HepG2 (cell line): Measurements from ENCODE around the gene PSMC3IP. TPM values are rescaled to one million over a fixed set of nuclear protein-coding genes. Genes with fewer than 3 reads are reported as not detected.

Experiments used
- CBX2 ChIP-seq, 2 experiments: fragments of 200-600 bp in 1 of 2; sonication (generic); formaldehyde crosslinking in 1 of 2; IDR thresholded peaks; 2 replicates each; pipeline versions ENCODE4 v1.7.0 to v1.8.1; 2018 to 2022; ENCODE audit warnings: low read depth in 2 of 2, low read length in 1 of 2, mild to moderate bottlenecking in 1 of 2, missing genetic modification reagents in 1 of 2
- CEBPB ChIP-seq: IDR thresholded peaks from 2 replicates; pipeline ENCODE4 v1.6.1; 2011; ENCODE audit warnings: low read depth, low read length, improper control_type of control experiment, borderline replicate concordance
- EEA1 ChIP-seq: sonication (generic); formaldehyde crosslinking; IDR thresholded peaks from 2 replicates; pipeline ENCODE4 v1.5.1; 2020; ENCODE audit warnings: mild to moderate bottlenecking, missing genetic modification reagents, borderline replicate concordance
- FOSL1 ChIP-seq: sonication (generic); formaldehyde crosslinking; IDR thresholded peaks from 2 replicates; pipeline ENCODE4 v1.9.0; 2021; ENCODE audit warnings: missing genetic modification reagents, borderline replicate concordance
- FOXA3 ChIP-seq: IDR thresholded peaks from 2 replicates; pipeline ENCODE4 v1.6.1; 2016; ENCODE audit warnings: missing genetic modification reagents, missing compliant biosample characterization
- KIAA2018 ChIP-seq: sonication (generic); formaldehyde crosslinking; IDR thresholded peaks from 2 replicates; pipeline ENCODE4 v1.5.0; 2020; ENCODE audit warnings: mild to moderate bottlenecking, missing genetic modification reagents, borderline replicate concordance
- MAFF ChIP-seq: IDR thresholded peaks from 2 replicates; pipeline ENCODE4 v1.6.1; 2011; ENCODE audit warnings: low read depth, low read length, improper control_type of control experiment
- RBFOX2 ChIP-seq: fragments of 200-400 bp; formaldehyde crosslinking; IDR thresholded peaks from 2 replicates; pipeline ENCODE4 v1.6.1; 2017; ENCODE audit warnings: low read depth, mild to moderate bottlenecking, low read length
- SOX6 ChIP-seq, 2 experiments: fragments of 450-650 bp in 1 of 2; sonication (generic) in 1 of 2; formaldehyde crosslinking in 1 of 2; IDR thresholded peaks; 2 replicates each; pipeline versions ENCODE4 v1.4.0 to v1.6.1; 2017 to 2020; ENCODE audit warnings: antibody characterized with exemption in 1 of 2, mild to moderate bottlenecking in 1 of 2, missing genetic modification reagents in 1 of 2
- STAT6 ChIP-seq: sonication (generic); formaldehyde crosslinking; IDR thresholded peaks from 2 replicates; pipeline ENCODE4 v1.4.0; 2020; ENCODE audit warnings: missing genetic modification reagents, mild to moderate bottlenecking, borderline replicate concordance
- TRIM24 ChIP-seq: sonication (generic); formaldehyde crosslinking; IDR thresholded peaks from 2 replicates; pipeline ENCODE4 v1.8.0; 2022; ENCODE audit warnings: mild to moderate bottlenecking, missing genetic modification reagents
- ZC3H4 ChIP-seq: sonication (generic); formaldehyde crosslinking; IDR thresholded peaks from 2 replicates; pipeline ENCODE4 v1.4.0; 2020; ENCODE audit warnings: missing genetic modification reagents, borderline replicate concordance
- ZNF20 ChIP-seq: sonication (generic); formaldehyde crosslinking; IDR thresholded peaks from 2 replicates; pipeline ENCODE4 v1.4.0; 2020; ENCODE audit warnings: mild to moderate bottlenecking, moderate library complexity, missing genetic modification reagents
- ZNF205 ChIP-seq: IDR thresholded peaks from 2 replicates; pipeline ENCODE4 v1.6.1; 2018; ENCODE audit warnings: missing biosample characterization, missing genetic modification reagents
- ZNF3 ChIP-seq: IDR thresholded peaks from 2 replicates; pipeline ENCODE4 v1.7.0; 2017; ENCODE audit warnings: inconsistent platforms
- ZNF644 ChIP-seq: IDR thresholded peaks from 2 replicates; pipeline ENCODE4 v1.6.1; 2016; ENCODE audit warnings: low read depth
- ZNF691 ChIP-seq: sonication (generic); formaldehyde crosslinking; IDR thresholded peaks from 2 replicates; pipeline ENCODE4 v1.4.0; 2020; ENCODE audit warnings: missing genetic modification reagents, low read depth, mild to moderate bottlenecking, borderline replicate concordance
- ZNF7 ChIP-seq: IDR thresholded peaks from 2 replicates; pipeline ENCODE4 v1.6.1; 2016; ENCODE audit warnings: missing biosample characterization, missing genetic modification reagents
- polyA plus RNA-seq, 8 experiments: library from polyadenylated mRNA; depleted of rRNA in 3 of 8; stranded (reverse) in 7 of 8; unstranded in 1 of 8; fragments of >200 nt; fragmentation: Illumina TruSeq in 4 of 8; extraction: Trizol in 4 of 8; gene quantifications; 2 replicates each; pipeline versions ENCODE4 v1.2.1 to v1.2.3, GENCODE V29; 2011 to 2016; ENCODE audit warnings: low read depth in 4 of 8, missing spikeins in 1 of 8, mixed read lengths in 1 of 8; ENCODE audit not compliant: insufficient read depth in 1 of 8
- total RNA-seq, 5 experiments: library from RNA; depleted of rRNA; stranded (reverse); fragments of >200 nt; fragmentation: Illumina TruSeq; extraction: Trizol; gene quantifications; 2 replicates each; pipeline ENCODE4 v1.2.3, GENCODE V29; 2016; ENCODE audit warnings: low read depth in 1 of 5

The PSMC3IP gene
- total and polyA plus RNA-seq, 2 of the 13 experiments (the other 11 are each of a cell fraction or from before 2014, with no cell fraction given) = 6.5 to 22.4 TPM

- TF ChIP-seq ZNF7 (CRISPR knock-in tag) (no peak), CBX2 (IDR thresholded peaks at IDR 0.05; ENCODE audit: low read depth, low read length) (no peak), CBX2 (CRISPR knock-in tag; IDR thresholded peaks at IDR 0.05; ENCODE audit: low read depth) (no peak), EEA1 (no peak), CEBPB (no peak), ZNF20 (CRISPR knock-in tag) (0 out of 2 replicates have a peak, but pooled peaks have one; percentile 37), FOXA3 (no peak), MAFF (no peak), STAT6 (peak; percentile 80; the same call in 1 of the 2 replicates), ZC3H4 (CRISPR knock-in tag) (no peak; the same call in none of the 2 replicates), ZNF644 (CRISPR knock-in tag) (no peak), FOSL1 (CRISPR knock-in tag) (no peak; the same call in 1 of the 2 replicates), TRIM24 (CRISPR knock-in tag) (no peak), SOX6 (IDR thresholded peaks at IDR 0.05) (no peak), SOX6 (CRISPR knock-in tag; IDR thresholded peaks at IDR 0.05) (peak; percentile 58), ZNF3 (CRISPR knock-in tag) (no peak), RBFOX2 (peak; percentile 99), ZNF205 (CRISPR knock-in tag) (peak; percentile 39; the same call in 1 of the 2 replicates), KIAA2018 (CRISPR knock-in tag) (no peak), ZNF691 (CRISPR knock-in tag) (no peak)
Observed at GRCh38 chr17:42566883-42567573, 10.5 kb downstream of the PSMC3IP start, which contains the start of gene MLX (continued).
